GM18517 (cell line): ENCODE measurements around the gene GRIN3B.
"Not testable (repeated sequence)": the region's sequence is repeated elsewhere in the genome, so short reads cannot be mapped to it uniquely, and the experiment has no call there.

Source experiments
- ATAC-seq: cut with Tn5 transposase; IDR thresholded peaks from one replicate; pipeline ENCODE4 v1.9.1; 2021; ENCODE audit warnings: mild to moderate bottlenecking, moderate library complexity; ENCODE audit not compliant: unreplicated experiment

The GRIN3B gene

GRCh38 chr19:1017115-1017905 lies 17.1 kb downstream of the GRIN3B start:
- ATAC-seq: no peak

GRCh38 chr19:1017906-1018305 lies 17.7 kb downstream of the GRIN3B start:
- ATAC-seq: no peak

- no peak for ATAC-seq
These were observed 18.2 kb downstream of the GRIN3B start for GRCh38 chr19:1018393-1018792.

- ATAC-seq: no peak
These were observed 18.9 kb downstream of the GRIN3B start for GRCh38 chr19:1018932-1019615.

- no peak for ATAC-seq
These were observed 19.4 kb downstream of the GRIN3B start for GRCh38 chr19:1019616-1019961.

- ATAC-seq: no peak
These were observed 20.0 kb downstream of the GRIN3B start for GRCh38 chr19:1019980-1020867.

- ATAC-seq: peak; percentile 75
These were observed 20.7 kb downstream of the GRIN3B start, which contains the start of gene TMEM259 for GRCh38 chr19:1020868-1021425. TSS of gene TMEM259 (minus strand) at chr19:1021123. CDS start at chr19:1020996, 127 bp downstream.

GRCh38 chr19:1023883-1024188 lies 23.6 kb downstream of the GRIN3B start:
- ATAC-seq: not testable (repeated sequence)

- ATAC-seq: not testable (repeated sequence)
These were observed 24.9 kb downstream of the GRIN3B start for GRCh38 chr19:1025080-1025479.

- ATAC-seq: no peak
These were observed 26.0 kb downstream of the GRIN3B start, which contains the start of gene CNN2 for GRCh38 chr19:1025960-1026782. TSS of gene CNN2 (plus strand) at chr19:1026608. CDS start at chr19:1026662, 54 bp downstream.

- no peak for ATAC-seq
These were observed 26.8 kb downstream of the GRIN3B start for GRCh38 chr19:1026783-1027649.

GRCh38 chr19:1027650-1028061 lies 27.4 kb downstream of the GRIN3B start:
- ATAC-seq: no peak

- ATAC-seq: no peak
These were observed 28.1 kb downstream of the GRIN3B start for GRCh38 chr19:1028062-1028926.

- no peak for ATAC-seq
These were observed 32.1 kb downstream of the GRIN3B start for GRCh38 chr19:1032264-1032867.

- ATAC-seq: no peak
These were observed 35.9 kb downstream of the GRIN3B start for GRCh38 chr19:1035998-1036621.

GRCh38 chr19:1037621-1038064 lies 37.4 kb downstream of the GRIN3B start:
- no peak for ATAC-seq

- no peak for ATAC-seq
These were observed 38.9 kb downstream of the GRIN3B start for GRCh38 chr19:1038978-1039645.
